ENCODE measurements around the gene NCS1. TPM values are rescaled to one million over a fixed set of nuclear protein-coding genes. Genes with fewer than 3 reads are reported as not detected.

The NCS1 gene
- total and polyA plus RNA-seq, 9 of the 15 experiments (the other 6 are each of a cell fraction or from before 2014, with no cell fraction given) = 0.28 to 27.0 (median 9.6) TPM

- TF ChIP-seq PYGO2 (tag; IDR thresholded peaks at IDR 0.05) = no peak
Observed at GRCh38 chr9:130138171-130138653, 34.0 kb upstream of the NCS1 start (continued).

DNA sequence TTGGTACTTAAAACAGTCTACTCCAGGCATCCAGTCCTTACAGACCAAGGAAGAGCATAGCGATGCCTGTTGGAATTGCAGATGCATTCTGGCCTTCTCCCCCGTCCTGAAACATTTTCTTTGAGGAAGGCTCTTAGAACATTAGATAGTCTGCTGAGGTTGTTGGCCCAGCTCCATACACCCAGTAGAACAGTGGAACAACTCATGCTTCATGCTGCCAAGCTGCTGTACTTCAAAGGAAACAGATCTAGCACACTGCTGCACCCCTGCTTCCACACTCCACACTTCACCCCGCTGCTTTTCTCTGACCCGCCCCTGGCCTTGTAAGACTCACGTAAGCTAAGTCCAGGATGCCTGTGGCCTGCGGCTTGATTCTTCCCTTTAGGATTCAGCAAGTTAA, 33.4 kb upstream of the NCS1 start:
- in situ Hi-C loops (cut with MboI) (loop anchor here (25.0 kb wide), 1 partner anchor 549 kb away; the partner anchor contains the start of gene EXOSC2), intact Hi-C loops (cut with micrococcal nuclease) (no loop called here)
- Histone ChIP-seq H2AFZ (ENCODE audit: low read depth, low read length) (no peak overlapping the region), H4K20me1 (replicated peaks; ENCODE audit: control insufficient read depth, insufficient read depth, low read length) (no peaks in the 10 kb centered on the region), H3K36me3 (ENCODE audit: control insufficient read depth, insufficient read depth, low read length) (peaks cover 4% of the 10 kb centered on the region; the same call in 2 of the 3 replicates), H3K9ac (ENCODE audit: insufficient read depth in 1 of 2, low read depth in 2 of 2, low read length in 2 of 2) (0 out of 4 replicates have a peak overlapping the region, but pooled peaks of 1 of the 2 experiments have one; percentile 5), H3K4me3 (no peak overlapping the region), H3K9me1 (ENCODE audit: control insufficient read depth, insufficient read depth, low read length) (peaks cover 6% of the 10 kb centered on the region), H3K27ac (ENCODE audit: extremely low read depth, low read depth, low read length) (peak overlapping the region; percentile 20; the same call in 2 of the 3 replicates), H3K27me3 (ENCODE audit: control insufficient read depth in 2 of 2, insufficient read depth in 2 of 2, low read length in 2 of 2) (no peaks in the 10 kb centered on the region; a peak in 1 of 5 replicates), H3K4me2 (ENCODE audit: insufficient read depth, low read length) (no peak overlapping the region; the same call in 1 of the 2 replicates), H3K4me1 (replicated peaks in 1 of 2; ENCODE audit: control insufficient read depth in 2 of 2, insufficient read depth in 2 of 2, low read length in 2 of 2) (peaks cover 34 to 40% of the 10 kb centered on the region in 2 experiments), H3K9me3 (replicated peaks; ENCODE audit: control insufficient read depth, insufficient read depth, low read depth, low read length) (no peaks in the 10 kb centered on the region), H3K79me2 (ENCODE audit: control insufficient read depth, insufficient read depth, low read length) (no peaks in the 10 kb centered on the region)
- BruUV-seq (replicated peaks) = no TSS peak
- WGBS (ENCODE audit: insufficient coverage, low coverage, missing lambda C conversion rate) = 59% methylated on average over 6 of the region's 6 CpGs
- CTCF ChIA-PET (ENCODE audit: low intra/inter-chr PET ratio) = no interaction called here
- TF ChIP-seq NR4A1 (CRISPR knock-in tag; IDR thresholded peaks at IDR 0.05) = no peak
- TF ChIP-seq NR4A1 (tag; IDR thresholded peaks at IDR 0.05) = 0 out of 2 replicates have a peak, but pooled peaks have one; percentile 13
- TF ChIP-seq NFE2 (IDR thresholded peaks at IDR 0.05; ENCODE audit: low read depth) = no peak
- TF ChIP-seq BHLHE40 (IDR thresholded peaks at IDR 0.05; ENCODE audit: low read length) = 0 out of 2 replicates have a peak, but pooled peaks have one; percentile 15
- POLR2A ChIA-PET = interaction anchor here (0.8 to 1.0 kb wide), 2 partner anchors 10 to 15 kb away, joined by 3 read pairs; no protein-coding TSS in a partner anchor
- DNase-seq (ENCODE audit: extremely low read depth in 1 of 4, low spot score in 3 of 4) = peak in 3 of 4 experiments; percentile 32 to 43 (median 43)
- FAIRE-seq = peak; percentile 15
- ATAC-seq = peak; percentile 17

Data from K562 (cell line).